NCI-H774 (cell line): ENCODE results near the gene ACTN4.
"Not testable (repeated sequence)": the region's sequence is repeated elsewhere in the genome, so short reads cannot be mapped to it uniquely, and the experiment has no call there.

Source experiments
- DNase-seq: peaks from one replicate; lab custom pipeline; 2025; lab: John Stamatoyannopoulos, UW

ACTN4 gene

DNA sequence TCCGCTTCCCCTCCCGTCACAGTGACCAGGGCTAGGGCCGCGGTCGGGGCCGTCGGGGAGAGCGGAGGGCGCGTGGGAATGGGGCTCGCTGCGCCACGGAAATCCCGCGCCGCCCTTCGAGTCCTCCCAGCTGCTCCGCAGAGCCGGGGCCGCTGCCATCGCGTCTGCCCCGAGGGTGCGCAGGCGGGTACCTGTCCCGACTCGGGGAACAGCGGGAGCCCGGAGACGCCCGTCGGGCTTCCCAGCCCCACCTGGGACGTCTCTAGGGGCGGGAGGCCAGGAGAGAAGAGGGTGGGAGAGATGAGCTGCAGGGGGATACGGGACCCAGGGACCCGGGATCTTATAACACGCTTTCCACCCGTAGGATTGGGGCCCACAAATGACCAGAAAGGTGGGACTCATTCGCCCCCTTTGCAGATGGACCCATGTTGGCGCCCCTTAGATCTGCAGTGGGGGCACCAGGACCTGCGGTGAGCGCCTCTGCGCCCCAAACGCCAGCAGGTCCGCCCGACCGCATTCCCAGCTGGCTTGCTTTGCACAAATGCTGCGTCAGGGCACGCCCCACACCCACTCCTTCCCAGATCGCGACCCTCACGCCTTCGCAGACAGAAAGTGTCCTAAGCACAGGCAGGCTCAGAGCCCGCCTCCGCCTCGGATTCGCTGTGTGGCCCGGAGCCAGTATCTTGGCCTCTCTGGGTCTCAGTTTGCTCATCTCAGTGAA is 122.9 kb downstream of the ACTN4 start:
- DNase-seq = not testable (repeated sequence)

DNA sequence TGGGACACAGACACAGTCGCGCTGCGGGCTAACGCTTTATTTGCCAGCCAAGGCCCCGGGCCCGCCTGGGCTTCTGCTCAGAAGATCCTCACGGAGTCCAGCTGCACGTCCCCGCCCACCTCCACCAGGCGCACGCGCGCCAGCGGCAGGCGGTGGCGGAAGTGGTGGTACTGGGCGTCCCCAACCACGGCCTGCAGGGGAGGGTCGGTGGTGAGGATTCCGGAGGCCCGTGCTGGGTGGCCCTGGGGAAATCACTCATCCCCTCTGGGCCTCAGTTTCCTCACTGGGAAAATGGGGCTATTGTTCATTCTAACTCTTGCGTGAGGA is 123.5 kb downstream of the ACTN4 start:
- not testable (repeated sequence) for DNase-seq

DNA sequence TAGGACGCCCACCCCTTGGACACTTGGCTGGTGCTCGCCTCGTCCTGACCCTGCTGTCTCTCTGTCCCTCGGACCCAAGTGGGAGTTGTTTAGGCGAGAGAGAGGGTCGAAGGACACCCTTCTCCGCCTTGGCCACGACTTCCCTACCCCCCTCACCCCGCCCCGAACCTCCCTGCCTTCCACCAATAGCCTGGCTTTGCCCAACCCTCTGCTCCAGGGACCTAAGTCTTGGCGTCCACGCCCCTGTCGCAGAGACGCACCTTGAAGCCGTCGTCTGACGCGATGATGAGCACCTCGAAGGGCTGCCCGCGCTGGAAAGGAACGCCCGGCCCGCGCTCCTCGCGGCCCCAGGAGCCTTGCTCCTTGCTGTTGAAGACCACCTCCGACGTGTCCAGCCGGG is 124.1 kb downstream of the ACTN4 start:
- not testable (repeated sequence) for DNase-seq

DNA sequence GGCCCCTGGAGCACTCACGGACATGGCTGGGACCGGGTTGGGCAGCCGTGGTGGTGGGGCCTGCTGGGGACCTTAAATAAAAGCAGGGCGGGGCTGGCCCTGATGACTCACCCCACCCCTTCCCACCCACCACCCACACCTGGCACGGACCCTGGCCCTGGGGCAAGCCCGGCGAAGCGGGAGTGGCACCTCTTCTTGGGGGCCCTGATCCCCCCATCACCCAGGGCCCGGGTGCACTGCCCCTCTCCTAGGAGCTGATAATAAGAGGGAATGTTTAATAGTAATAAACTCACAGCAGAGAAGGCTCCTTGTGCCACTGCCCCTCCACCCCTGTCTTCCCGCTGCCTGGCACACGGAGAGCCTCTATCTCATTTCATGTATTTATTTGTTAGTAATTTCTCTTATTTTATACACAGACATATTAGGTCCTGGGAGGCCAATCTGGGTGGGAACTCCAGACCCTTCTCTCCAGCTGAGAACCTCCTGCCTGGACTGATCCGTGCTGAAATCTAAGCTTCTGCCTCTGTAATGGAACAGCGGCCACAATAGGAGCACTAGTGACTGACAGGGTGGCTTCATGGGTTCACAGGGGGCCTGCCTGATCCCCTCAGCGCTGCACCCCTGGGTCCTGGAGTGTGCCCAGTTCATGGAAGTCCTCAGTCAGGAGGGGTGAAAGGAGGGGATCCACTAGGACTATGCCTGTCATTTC is 126.2 kb downstream of the ACTN4 start, which contains the start of gene LGALS7:
LGALS7 (minus strand) TSS at position 49 of the 709 bp plus-strand sequence; CDS start at position 24, 25 bp downstream.
- DNase-seq = no peak

DNA sequence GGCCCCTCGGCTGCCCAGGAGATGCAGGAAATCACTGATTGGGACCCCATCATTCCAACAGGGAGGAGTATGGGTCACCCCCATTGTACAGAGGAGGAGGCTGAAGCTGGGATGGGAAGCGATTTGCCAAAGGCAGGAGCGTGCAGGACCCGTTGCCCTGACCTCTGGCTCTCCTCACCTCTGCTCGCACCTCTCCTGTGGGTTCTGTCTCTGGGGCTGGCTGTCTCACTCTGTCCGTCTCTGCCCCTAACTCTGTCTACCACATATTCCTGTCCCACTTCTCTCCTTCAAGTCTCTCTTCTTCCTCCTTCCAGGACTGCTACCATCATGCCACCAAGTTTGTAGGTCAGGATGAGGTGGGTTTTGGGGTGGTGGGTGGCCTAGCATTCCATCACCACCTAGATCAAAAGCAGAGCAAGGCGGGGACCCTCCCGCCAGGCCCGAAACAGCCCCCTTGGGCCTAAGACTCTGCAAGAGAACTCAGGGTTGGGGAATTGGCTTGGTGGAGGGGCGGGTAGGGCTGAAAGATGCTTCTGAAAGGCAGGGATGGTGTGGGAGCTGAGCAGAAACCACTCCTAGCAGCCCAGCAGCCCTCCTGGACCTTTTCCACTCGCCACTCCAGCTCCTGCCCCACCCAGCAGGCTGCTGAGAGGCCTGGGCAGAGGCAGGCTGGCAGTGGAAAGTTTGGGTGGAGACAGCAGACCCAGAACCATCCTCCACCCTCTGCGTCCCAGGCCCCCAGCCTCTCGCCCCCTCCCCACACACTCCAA is 126.9 kb downstream of the ACTN4 start:
- DNase-seq = no peak

DNA sequence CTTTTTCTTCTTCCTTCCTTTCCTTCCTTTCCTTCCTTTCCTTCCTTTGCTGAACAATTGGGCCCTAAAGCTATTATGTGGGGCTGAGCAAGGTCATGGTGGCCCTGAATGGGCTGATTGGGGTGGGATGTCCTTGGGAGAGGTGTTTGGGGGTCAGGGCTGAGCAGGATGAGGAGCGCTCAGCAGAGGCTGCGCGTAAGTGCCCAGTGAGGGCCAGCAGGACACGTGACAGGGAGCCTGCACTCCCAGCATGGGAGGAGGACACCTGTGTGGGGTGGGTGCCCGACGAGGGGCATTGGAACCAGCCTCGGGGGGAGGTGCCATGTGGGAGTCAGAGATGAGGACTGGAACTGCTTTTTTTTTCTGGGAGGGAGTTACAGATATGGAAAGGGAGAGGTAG is 131.3 kb downstream of the ACTN4 start:
- no peak for DNase-seq

DNA sequence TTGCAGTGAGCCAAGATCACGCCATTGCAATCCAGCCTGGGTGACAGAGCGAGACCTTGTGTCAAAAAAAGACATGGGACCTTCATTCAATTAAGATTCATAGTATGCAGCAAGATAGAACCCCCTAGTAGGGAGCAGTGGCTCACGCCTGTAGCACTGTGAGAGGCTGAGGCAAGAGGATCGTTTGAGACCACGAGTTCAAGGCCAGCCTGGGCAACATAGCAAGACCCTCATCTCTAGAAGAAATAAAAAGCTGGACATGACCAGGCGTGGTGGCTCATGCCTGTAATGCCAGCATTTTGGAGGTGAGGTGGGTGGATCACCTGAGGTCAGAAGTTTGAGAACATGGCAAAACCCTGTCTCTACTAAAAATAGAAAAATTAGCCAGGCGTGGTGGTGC is 133.0 kb downstream of the ACTN4 start:
- no peak for DNase-seq

DNA sequence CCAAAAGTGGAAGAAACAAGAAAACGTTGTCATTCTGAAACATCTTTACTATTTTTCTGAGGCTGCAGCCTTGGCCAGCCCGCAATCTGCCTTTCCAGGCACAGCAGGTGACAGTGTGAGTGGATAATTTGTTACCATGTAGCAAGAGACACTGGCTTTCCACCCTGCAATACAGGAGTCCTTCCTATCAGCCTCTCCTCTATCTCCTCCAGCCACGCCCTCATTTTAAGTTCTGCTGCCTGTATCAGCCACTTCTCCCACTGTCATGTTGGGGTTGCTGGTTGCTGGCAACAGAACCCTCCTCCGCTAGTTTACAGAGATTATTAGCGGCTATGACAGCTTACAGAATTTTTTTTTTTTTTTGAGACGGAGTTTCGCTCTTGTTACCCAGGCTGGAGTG is 133.6 kb downstream of the ACTN4 start:
- DNase-seq = no peak
